Stomach (tissue), 9 donors: Measurements from ENCODE around the gene GSE1. TPM values are rescaled to one million over a fixed set of nuclear protein-coding genes. Genes with fewer than 3 reads are reported as not detected.
A peak's percentile ranks its signal among the peaks of the same experiment; 100 is the strongest.

Source experiments
- DNase-seq, 2 donors: peaks; one replicate each; pipeline versions ENCODE4 v3.0.0 to v3.0.0-alpha.2; 2013 to 2019
- H3K27ac ChIP-seq, 5 donors: fragments of 200-600 bp in 4 of 5; sonication (generic) in 4 of 5; one replicate each; pipeline ENCODE4 v1.5.1; 2013 to 2019; ENCODE audit warnings: mild to moderate bottlenecking in 1 of 5, moderate library complexity in 1 of 5
- H3K27me3 ChIP-seq, 3 donors: fragments of 200-600 bp; sonication (generic); one replicate each; pipeline ENCODE4 v1.5.1; 2017 to 2019; ENCODE audit warnings: mixed run types in 1 of 3
- H3K36me3 ChIP-seq, 4 donors: fragments of 200-600 bp; sonication (generic); 1 replicate in 3 of 4; 2 replicates in 1 of 4; pipeline ENCODE4 v1.5.1; 2016 to 2019
- H3K4me1 ChIP-seq, 4 donors: fragments of 200-600 bp; sonication (generic); one replicate each; pipeline ENCODE4 v1.5.1; 2016 to 2019
- H3K4me3 ChIP-seq, 4 donors: fragments of 200-600 bp; sonication (generic) in 3 of 4; one replicate each; pipeline ENCODE4 v1.5.1; 2016 to 2019; ENCODE audit warnings: mild to moderate bottlenecking in 1 of 4
- H3K9me3 ChIP-seq, 4 donors: fragments of 200-600 bp; sonication (generic); one replicate each; pipeline ENCODE4 v1.5.1; 2016 to 2019
- CTCF ChIP-seq, 7 experiments: fragments of 450-650 bp in 4 of 7; fragments of 200-600 bp in 3 of 7; sonication (generic) in 3 of 7; IDR thresholded peaks; one replicate each; pipeline ENCODE4 v1.5.1; 2016 to 2019; ENCODE audit warnings: antibody characterized with exemption in 7 of 7, control low read depth in 2 of 7, mild to moderate bottlenecking in 1 of 7
- EP300 ChIP-seq: sonication (generic); formaldehyde crosslinking; IDR thresholded peaks from one replicate; pipeline ENCODE4 v1.6.1; 2017; ENCODE audit warnings: antibody characterized with exemption
- POLR2A ChIP-seq, 4 donors: fragments of 450-650 bp; IDR thresholded peaks; one replicate each; pipeline ENCODE4 v1.6.1; 2016; ENCODE audit warnings: antibody characterized with exemption in 4 of 4, control low read depth in 2 of 4, mild to moderate bottlenecking in 1 of 4, moderate library complexity in 1 of 4
- POLR2AphosphoS5 ChIP-seq, 3 donors: sonication (generic); formaldehyde crosslinking; IDR thresholded peaks; one replicate each; pipeline ENCODE4 v1.6.1; 2016; ENCODE audit warnings: antibody characterized with exemption in 3 of 3
- WGBS, 5 donors: extraction: QIAGEN DNeasy Blood & Tissue Kit in 3 of 5; methylation state at CpG; one replicate each; pipeline versions ENCODE4 v1.1.5 to v1.1.7; 2013 to 2018; 5-methylcytosine and 5-hydroxymethylcytosine counted together
- intact Hi-C: fragments of 100-400 bp; cut with DNase I; formaldehyde crosslinking; loops from one replicate; pipeline ENCODE4 v1.15.1; 2023; ENCODE audit warnings: low total_unique reads
- polyA plus RNA-seq, 3 donors: library from polyadenylated mRNA; stranded (reverse); fragments of 200-250 nt; gene quantifications; one replicate each; pipeline ENCODE4 v1.2.3, GENCODE V29; 2013
- total RNA-seq, 5 donors: library from RNA; depleted of rRNA; stranded (reverse); fragments of >200 nt; gene quantifications; one replicate each; pipeline versions ENCODE4 v1.1.0 to v1.2.3, GENCODE V29; 2014 to 2016
- donor health status: healthy with polysubstance abuse.
- donor health status: Bipolar disorder and iron deficiency.
- donor health status: healthy.

The GSE1 gene
- total and polyA plus RNA-seq, 8 donors: 11.8 to 294 (median 93.0) TPM

- H3K4me3 ChIP-seq: no peak overlapping the region
- WGBS, 5 donors: 79 to 89% (median 84%) methylated on average over 9 of the region's 9 CpGs
- peaks cover 63 to 97% (median 81%) of the 10 kb centered on the region in 4 donors for H3K4me1 ChIP-seq
- no peak overlapping the region for H3K27ac ChIP-seq
- intact Hi-C loops: no loop called here
- no peaks in the 10 kb centered on the region for H3K27me3 ChIP-seq
- DNase-seq: no peak
- no peaks in the 10 kb centered on the region for H3K36me3 ChIP-seq
- TF ChIP-seq CTCF (IDR thresholded peaks at IDR 0.05): no peak
- TF ChIP-seq POLR2AphosphoS5 (IDR thresholded peaks at IDR 0.05): no peak
- no peak for TF ChIP-seq EP300
- TF ChIP-seq POLR2A (IDR thresholded peaks at IDR 0.05): no peak
- H3K9me3 ChIP-seq: no peaks in the 10 kb centered on the region
These were observed 47.8 kb upstream of the GSE1 start for GRCh38 chr16:85565340-85565739.

DNA sequence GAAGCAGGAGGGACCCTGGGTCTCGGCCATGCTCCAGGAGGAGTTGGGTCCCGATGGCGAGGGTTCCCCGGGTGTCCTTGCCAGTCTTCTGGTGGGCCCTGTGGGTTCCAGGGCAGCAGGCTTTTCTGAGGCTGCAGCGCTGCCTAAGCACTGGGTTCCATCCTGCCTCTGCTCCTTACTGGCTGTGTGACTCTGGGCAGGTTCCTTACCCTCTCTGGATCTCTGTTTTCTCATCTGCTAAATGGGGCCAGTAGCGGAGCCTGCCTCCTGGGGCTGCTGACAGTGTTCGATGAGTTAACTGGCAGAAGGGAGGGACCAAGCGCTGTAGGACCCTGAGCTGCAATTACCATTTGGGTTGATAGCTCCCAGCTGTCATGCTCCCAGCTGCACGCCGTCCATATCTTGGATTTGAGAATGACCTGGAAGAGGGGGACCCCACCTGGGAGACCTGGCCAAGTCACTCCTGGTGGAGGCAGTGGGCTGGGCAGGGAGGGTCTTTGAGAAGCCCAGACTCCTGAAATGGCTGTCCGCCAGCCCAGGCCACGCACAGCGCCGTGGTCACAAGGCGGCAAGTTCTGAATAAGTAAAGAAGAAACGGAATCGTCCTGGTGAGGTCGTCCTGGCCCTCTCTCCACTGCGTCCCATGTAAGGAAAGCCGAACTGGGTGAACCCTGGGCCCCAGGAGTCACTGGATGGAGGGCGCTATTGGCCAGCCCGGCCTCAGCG, 47.2 kb upstream of the GSE1 start:
- H3K4me3 ChIP-seq: no peak overlapping the region
- WGBS, 5 donors: 82 to 91% (median 90%) methylated on average over 20 to 23 of the region's 23 CpGs
- H3K9me3 ChIP-seq: no peaks in the 10 kb centered on the region
- intact Hi-C loops: no loop called here
- H3K27ac ChIP-seq: peak overlapping the region in 2 of 5 donors; percentile 21 to 53
- no peaks in the 10 kb centered on the region for H3K36me3 ChIP-seq
- H3K27me3 ChIP-seq: no peaks in the 10 kb centered on the region
- peak in 1 of 2 donors; percentile 56 for DNase-seq
- peaks cover 67 to 97% (median 81%) of the 10 kb centered on the region in 4 donors for H3K4me1 ChIP-seq
- TF ChIP-seq POLR2AphosphoS5 (IDR thresholded peaks at IDR 0.05): no peak

GRCh38 chr16:85566561-85567100, 46.5 kb upstream of the GSE1 start:
- H3K27me3 ChIP-seq: no peaks in the 10 kb centered on the region
- no peak overlapping the region for H3K4me3 ChIP-seq
- intact Hi-C loops: no loop called here
- peak overlapping the region in 2 of 5 donors; percentile 53 to 80 for H3K27ac ChIP-seq
- 60 to 68% (median 64%) methylated on average over 18 to 19 of the region's 19 CpGs for WGBS, 5 donors
- no peak for TF ChIP-seq CTCF (IDR thresholded peaks at IDR 0.05)
- no peak for TF ChIP-seq POLR2A (IDR thresholded peaks at IDR 0.05)
- TF ChIP-seq POLR2AphosphoS5 (IDR thresholded peaks at IDR 0.05): no peak
- TF ChIP-seq EP300: no peak
- H3K4me1 ChIP-seq: peaks cover 66 to 97% (median 81%) of the 10 kb centered on the region in 4 donors
- H3K36me3 ChIP-seq: no peaks in the 10 kb centered on the region
- no peak for DNase-seq
- H3K9me3 ChIP-seq: no peaks in the 10 kb centered on the region

DNA sequence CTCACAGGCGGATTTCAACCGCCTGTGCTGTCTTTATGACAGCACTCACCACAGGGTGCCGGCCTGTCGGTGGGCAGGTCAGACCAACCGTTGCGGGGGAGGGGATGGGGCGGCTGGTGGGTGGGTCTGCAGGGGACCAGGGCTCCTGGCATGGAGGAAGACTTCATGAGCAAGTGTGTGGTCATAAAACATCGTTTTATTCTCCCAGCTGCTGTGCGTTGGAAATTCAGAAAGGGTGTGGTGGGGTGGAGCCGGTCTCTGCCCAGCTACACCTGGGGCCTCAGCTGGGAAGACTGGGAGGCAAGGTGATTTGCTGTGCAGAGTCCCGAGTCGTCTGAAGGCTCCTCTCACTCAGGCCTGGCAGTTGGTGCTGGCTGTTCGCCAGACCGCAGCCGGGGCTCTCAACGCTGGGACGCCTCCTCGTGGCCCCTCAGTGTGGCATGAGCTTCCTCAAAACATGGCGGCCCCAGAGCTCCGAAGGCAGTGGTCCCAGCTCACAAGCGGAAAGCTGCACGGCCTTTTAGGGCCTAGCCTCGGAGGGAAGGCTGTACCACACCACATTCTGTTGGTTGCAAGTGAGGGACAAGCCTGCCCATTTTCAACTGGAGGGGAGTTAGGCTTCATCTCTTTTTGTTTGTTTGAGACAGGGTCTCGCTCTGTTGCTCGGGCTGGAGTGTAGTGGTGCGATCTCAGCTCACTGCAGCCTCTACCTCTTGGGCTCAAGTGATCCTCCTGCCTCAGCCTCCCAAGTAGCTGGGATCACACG, 45.8 kb upstream of the GSE1 start:
- peak overlapping the region in 4 of 5 donors; percentile 19 to 80 (median 72) for H3K27ac ChIP-seq
- peak in 1 of 2 donors; percentile 67 for DNase-seq
- intact Hi-C loops: no loop called here
- H3K9me3 ChIP-seq: no peaks in the 10 kb centered on the region
- H3K36me3 ChIP-seq: no peaks in the 10 kb centered on the region
- no peak overlapping the region for H3K4me3 ChIP-seq
- H3K4me1 ChIP-seq: peaks cover 59 to 96% (median 81%) of the 10 kb centered on the region in 4 donors
- WGBS, 5 donors: 71 to 79% (median 77%) methylated on average over 18 to 27 of the region's 27 CpGs
- no peaks in the 10 kb centered on the region for H3K27me3 ChIP-seq
- TF ChIP-seq EP300: no peak
- TF ChIP-seq POLR2A (IDR thresholded peaks at IDR 0.05): no peak
- no peak for TF ChIP-seq CTCF (IDR thresholded peaks at IDR 0.05)
